Activated B cell treated with CpG ODN at 0.5 μM for 24 hours (primary cell): ENCODE measurements around the gene ABL2. TPM values are rescaled to one million over a fixed set of nuclear protein-coding genes. Genes with fewer than 3 reads are reported as not detected.

ENCODE experiments used
- ATAC-seq: fragments of 200-7000 bp; cut with Tn5 transposase; one replicate; pipeline ENCODE4 v1.10.0; 2021; ENCODE audit warnings: low read depth, mild to moderate bottlenecking, moderate library complexity
- CTCF ChIA-PET: fragments of 350-600 bp; sonication (Branson Sonifier 250); formaldehyde crosslinking; loops from one replicate; lab custom pipeline; 2021; ENCODE audit warnings: antibody characterized with exemption; lab: Charles Lee
- POLR2A ChIA-PET: fragments of 350-600 bp; sonication (Branson Sonifier 250); formaldehyde crosslinking; loops from one replicate; lab custom pipeline; 2021; ENCODE audit warnings: antibody characterized with exemption; lab: Charles Lee
- DNase-seq: peaks from one replicate; pipeline ENCODE4 v3.0.0; 2022
- H3K27ac Mint-ChIP-seq: one replicate; pipeline ENCODE4 v1.8.0; 2020; ENCODE audit warnings: mixed read lengths
- H3K27me3 Mint-ChIP-seq: one replicate; pipeline ENCODE4 v1.8.0; 2021; ENCODE audit warnings: mixed read lengths
- H3K36me3 Mint-ChIP-seq: one replicate; pipeline ENCODE4 v1.8.0; 2021; ENCODE audit warnings: low read depth, mixed read lengths
- H3K4me1 Mint-ChIP-seq: one replicate; pipeline ENCODE4 v1.8.0; 2021; ENCODE audit warnings: mixed read lengths
- H3K4me3 Mint-ChIP-seq: one replicate; pipeline ENCODE4 v1.8.0; 2020; ENCODE audit warnings: mild to moderate bottlenecking, mixed read lengths
- H3K9me3 Mint-ChIP-seq: one replicate; pipeline ENCODE4 v1.8.0; 2020; ENCODE audit warnings: mixed read lengths
- CTCF ChIP-seq: fragments of 200-600 bp; IDR thresholded peaks from one replicate; pipeline ENCODE4 v1.8.0; 2022; ENCODE audit warnings: antibody characterized with exemption, mild to moderate bottlenecking
- intact Hi-C: fragments of 100-400 bp; cut with micrococcal nuclease; formaldehyde crosslinking; loops from one replicate; pipeline ENCODE4 v1.15.1; 2024
- total RNA-seq: library from RNA; stranded (reverse); gene quantifications from 2 replicates; pipeline ENCODE4 v1.2.3, GENCODE V29; 2022

The ABL2 gene
- total RNA-seq, 1 donor from 2014 or later = 15.2 TPM

- no peaks in the 10 kb centered on the region for H3K27me3 Mint-ChIP-seq
- H3K27ac Mint-ChIP-seq = no peak overlapping the region
- ChIA-PET POLR2A (no interaction called here), CTCF (interaction anchor here (0.7 to 3.4 kb wide), 20 partner anchors 9 to 811 kb away, joined by 3 to 52 read pairs (median 4); partner anchors contain the start of genes AXDND1, SOAT1 and TOR3A)
- peak; percentile 47 for ATAC-seq
- TF ChIP-seq CTCF = peak; percentile 66
- H3K36me3 Mint-ChIP-seq = peaks cover 56% of the 10 kb centered on the region
- H3K4me1 Mint-ChIP-seq = peaks cover 8% of the 10 kb centered on the region
- H3K9me3 Mint-ChIP-seq = no peaks in the 10 kb centered on the region
- DNase-seq = no peak
- H3K4me3 Mint-ChIP-seq = no peak overlapping the region
- intact Hi-C loops = loop anchor here (1.0 to 5.0 kb wide), 7 partner anchors 42 to 589 kb away; partner anchors contain the start of genes ABL2 and AXDND1
These were observed 108.1 kb downstream of the ABL2 start for GRCh38 chr1:179121159-179121938.

GRCh38 chr1:179120736-179121135 is 108.7 kb downstream of the ABL2 start:
- Mint-ChIP-seq H3K27ac (no peak overlapping the region), H3K4me3 (no peak overlapping the region), H3K27me3 (no peaks in the 10 kb centered on the region), H3K4me1 (peaks cover 8% of the 10 kb centered on the region), H3K36me3 (peaks cover 57% of the 10 kb centered on the region), H3K9me3 (no peaks in the 10 kb centered on the region)
- intact Hi-C loops = loop anchor here (1.0 to 5.0 kb wide), 7 partner anchors 41 to 588 kb away; partner anchors contain the start of genes ABL2 and AXDND1
- no peak for TF ChIP-seq CTCF
- DNase-seq (no peak), ATAC-seq (no peak)
- ChIA-PET POLR2A (no interaction called here), CTCF (interaction anchor here (0.7 to 3.4 kb wide), 20 partner anchors 8 to 810 kb away, joined by 3 to 52 read pairs (median 4); partner anchors contain the start of genes AXDND1, SOAT1 and TOR3A)

GRCh38 chr1:179119513-179119912 is 110.0 kb downstream of the ABL2 start:
- Mint-ChIP-seq H3K27me3 (no peaks in the 10 kb centered on the region), H3K4me3 (no peak overlapping the region), H3K36me3 (peaks cover 56% of the 10 kb centered on the region), H3K9me3 (no peaks in the 10 kb centered on the region), H3K27ac (no peak overlapping the region), H3K4me1 (peaks cover 7% of the 10 kb centered on the region)
- POLR2A ChIA-PET = no interaction called here
- CTCF ChIA-PET = interaction anchor here (1.3 to 3.4 kb wide), 3 partner anchors 74 to 250 kb away, joined by 4 to 52 read pairs (median 4); no protein-coding TSS in a partner anchor
- intact Hi-C loops = no loop called here
- DNase-seq = no peak
- no peak for TF ChIP-seq CTCF
- ATAC-seq = no peak

GRCh38 chr1:179115181-179115580 is 114.3 kb downstream of the ABL2 start:
- no peaks in the 10 kb centered on the region for H3K4me1 Mint-ChIP-seq
- CTCF ChIA-PET = no interaction called here
- no peaks in the 10 kb centered on the region for H3K27me3 Mint-ChIP-seq
- no peak overlapping the region for H3K4me3 Mint-ChIP-seq
- POLR2A ChIA-PET = no interaction called here
- DNase-seq = no peak
- TF ChIP-seq CTCF = no peak
- no peak for ATAC-seq
- intact Hi-C loops = no loop called here
- no peak overlapping the region for H3K27ac Mint-ChIP-seq
- H3K9me3 Mint-ChIP-seq = no peaks in the 10 kb centered on the region
- H3K36me3 Mint-ChIP-seq = peaks cover 64% of the 10 kb centered on the region

- no peaks in the 10 kb centered on the region for H3K27me3 Mint-ChIP-seq
- ChIA-PET CTCF (no interaction called here), POLR2A (no interaction called here)
- H3K36me3 Mint-ChIP-seq = peaks cover 51% of the 10 kb centered on the region
- no peak overlapping the region for H3K27ac Mint-ChIP-seq
- no peak for TF ChIP-seq CTCF
- DNase-seq (no peak), ATAC-seq (no peak)
- no peak overlapping the region for H3K4me3 Mint-ChIP-seq
- intact Hi-C loops = no loop called here
- H3K4me1 Mint-ChIP-seq = no peaks in the 10 kb centered on the region
- no peaks in the 10 kb centered on the region for H3K9me3 Mint-ChIP-seq
These were observed 120.8 kb downstream of the ABL2 start for GRCh38 chr1:179108644-179109043.
